GM18508 (cell line): ENCODE data around the gene NPAS3.

Experiments used
- ATAC-seq: cut with Tn5 transposase; IDR thresholded peaks from one replicate; pipeline ENCODE4 v1.9.1; 2021; ENCODE audit warnings: moderate number of reproducible peaks; ENCODE audit not compliant: insufficient read depth, unreplicated experiment

NPAS3 gene

GRCh38 chr14:33711811-33712216 lies 773.1 kb downstream of the NPAS3 start:
- ATAC-seq, result no peak

- ATAC-seq, result no peak
Observed at GRCh38 chr14:33714527-33715226, 776.0 kb downstream of the NPAS3 start.

- no peak for ATAC-seq
Observed at GRCh38 chr14:33715227-33715528, 776.5 kb downstream of the NPAS3 start.

- no peak for ATAC-seq
Observed at GRCh38 chr14:33716921-33717320, 778.2 kb downstream of the NPAS3 start.

- ATAC-seq, result no peak
Observed at GRCh38 chr14:33717866-33718265, 779.2 kb downstream of the NPAS3 start.

DNA sequence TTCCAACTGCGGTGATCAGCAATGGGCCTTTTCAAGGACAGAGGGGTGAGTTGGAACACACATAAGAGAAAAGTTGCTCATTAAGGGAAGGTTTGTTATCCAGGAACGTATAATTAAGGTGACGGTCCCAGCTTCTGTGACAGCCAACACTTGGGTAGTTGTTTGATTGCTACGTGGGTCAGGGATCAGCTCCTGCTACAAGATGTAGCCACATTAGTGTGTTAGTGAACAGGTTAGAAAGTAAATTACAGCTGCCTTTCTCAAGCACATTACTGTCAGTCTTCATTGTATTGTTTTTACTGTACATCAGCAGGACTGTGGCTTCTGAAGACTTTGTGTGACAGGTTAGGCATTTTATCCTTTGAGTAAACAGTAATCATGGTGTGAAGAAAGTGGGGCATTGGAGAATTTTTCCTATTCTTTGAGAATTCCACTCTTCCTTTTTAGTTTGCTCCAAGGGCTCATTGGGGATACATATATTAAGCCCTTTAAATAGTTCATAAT lies 781.7 kb downstream of the NPAS3 start:
- no peak for ATAC-seq

DNA sequence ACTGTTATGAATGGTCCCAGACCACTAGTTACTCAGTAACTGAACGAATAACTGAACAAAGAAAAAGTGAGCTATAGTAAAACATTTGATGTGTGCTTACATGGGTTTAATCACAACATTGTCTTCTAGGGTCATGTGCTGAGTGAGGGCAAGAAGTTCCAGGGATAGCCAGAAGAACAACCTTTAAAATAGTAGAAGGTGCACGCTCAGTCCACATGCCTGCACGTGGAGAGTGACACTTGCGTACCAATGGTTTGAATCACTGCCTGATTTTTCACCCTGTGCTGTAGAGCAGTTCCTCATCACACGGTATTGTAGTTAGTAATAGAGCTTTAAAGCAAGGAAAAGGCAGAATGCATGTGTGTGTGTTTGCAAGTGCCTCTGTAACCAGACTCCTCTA lies 788.0 kb downstream of the NPAS3 start:
- no peak for ATAC-seq

DNA sequence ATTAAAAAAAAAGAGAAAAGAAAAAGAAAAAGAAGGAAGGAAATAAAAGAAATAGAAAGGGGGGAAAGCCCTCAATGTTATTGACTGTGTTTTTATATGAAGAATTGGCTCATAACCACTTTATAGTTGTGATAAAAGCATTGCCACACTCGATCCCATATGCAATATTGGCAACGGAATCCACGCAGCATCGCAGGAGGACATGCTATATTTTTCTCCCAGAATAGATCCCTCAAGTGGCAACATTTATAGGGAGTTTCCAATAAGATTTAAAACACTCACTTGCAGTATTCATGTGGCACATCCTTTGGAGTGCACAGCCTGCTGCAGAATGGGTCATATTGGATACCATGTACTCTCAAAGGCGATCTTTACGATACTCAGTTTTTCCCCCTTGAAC lies 788.9 kb downstream of the NPAS3 start:
- ATAC-seq, result no peak

- no peak for ATAC-seq
Observed at GRCh38 chr14:33728010-33728498, 789.4 kb downstream of the NPAS3 start.

- no peak for ATAC-seq
Observed at GRCh38 chr14:33730156-33730555, 791.5 kb downstream of the NPAS3 start.

DNA sequence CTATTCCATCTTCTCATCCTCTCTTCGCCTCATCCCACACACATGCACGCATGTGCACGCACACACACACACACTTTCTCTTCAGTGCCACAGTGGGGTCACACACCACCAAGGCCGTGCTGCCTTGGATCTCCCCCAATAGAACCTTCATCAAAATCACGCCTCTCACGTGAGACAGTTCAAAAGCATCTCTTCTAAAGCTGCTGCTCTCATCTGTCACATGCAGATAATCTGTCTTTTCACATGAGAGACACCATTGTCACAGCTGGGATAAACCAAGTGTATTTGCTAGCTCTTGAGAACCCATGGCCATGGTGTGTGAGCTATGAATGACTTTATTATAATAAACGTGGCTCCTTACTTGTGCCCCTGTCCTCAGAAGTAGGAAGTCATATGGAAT lies 793.5 kb downstream of the NPAS3 start:
- ATAC-seq, result no peak

DNA sequence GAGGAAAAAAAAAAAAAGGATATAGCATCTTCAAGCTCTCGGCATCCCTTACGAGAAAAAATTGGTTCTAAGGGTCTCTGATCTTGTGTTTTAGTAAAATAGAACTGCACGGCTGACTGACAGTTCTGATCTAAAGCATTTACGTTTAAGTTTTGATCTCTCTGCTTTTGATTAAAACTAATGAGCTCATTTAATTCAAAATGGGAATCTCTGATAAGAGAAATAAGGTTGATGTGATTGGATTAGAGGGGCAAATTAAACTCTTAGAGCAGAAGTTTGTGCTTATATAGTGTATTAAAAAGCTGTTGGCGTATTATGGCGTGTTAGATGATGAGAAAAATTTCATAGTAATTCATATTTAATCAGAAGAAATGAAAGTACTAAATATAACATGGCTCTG lies 794.6 kb downstream of the NPAS3 start:
- no peak for ATAC-seq

DNA sequence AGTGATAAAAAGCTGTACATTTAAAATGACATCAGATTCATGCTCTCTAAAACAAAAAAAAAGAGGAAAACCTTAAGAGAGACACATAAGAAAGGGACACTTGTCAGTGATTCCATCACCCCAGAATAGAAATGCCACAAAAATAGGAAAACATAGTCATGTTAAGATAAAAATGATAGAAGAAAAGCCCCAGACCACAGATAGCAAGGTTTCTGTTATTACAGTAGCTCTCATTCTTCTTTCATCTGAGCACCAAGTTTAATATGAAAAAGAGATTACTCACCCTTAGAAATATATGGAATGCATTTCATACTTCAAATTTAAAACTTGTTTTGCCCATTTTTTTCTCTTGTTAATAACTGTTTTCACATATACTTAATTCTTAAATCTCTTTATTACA lies 795.0 kb downstream of the NPAS3 start:
- ATAC-seq, result no peak

DNA sequence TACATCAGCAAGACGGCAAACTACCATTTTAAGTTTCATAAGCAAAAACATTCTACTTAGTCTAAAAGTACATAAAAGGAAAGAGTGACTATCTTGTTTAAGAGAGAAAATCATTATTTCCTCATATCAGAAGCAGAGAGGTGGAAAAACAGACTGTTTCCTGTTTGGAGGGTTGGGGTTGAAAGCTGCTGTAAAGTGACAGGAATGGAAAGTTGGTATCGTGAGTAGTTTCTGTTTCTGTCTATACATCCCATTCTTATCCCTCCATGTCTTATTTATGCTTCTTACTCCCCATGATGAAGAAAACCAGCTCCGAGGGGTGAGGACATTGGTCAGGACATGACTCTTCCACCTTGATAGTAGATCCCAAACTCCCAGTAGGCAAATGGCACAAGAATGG lies 795.7 kb downstream of the NPAS3 start:
- no peak for ATAC-seq

DNA sequence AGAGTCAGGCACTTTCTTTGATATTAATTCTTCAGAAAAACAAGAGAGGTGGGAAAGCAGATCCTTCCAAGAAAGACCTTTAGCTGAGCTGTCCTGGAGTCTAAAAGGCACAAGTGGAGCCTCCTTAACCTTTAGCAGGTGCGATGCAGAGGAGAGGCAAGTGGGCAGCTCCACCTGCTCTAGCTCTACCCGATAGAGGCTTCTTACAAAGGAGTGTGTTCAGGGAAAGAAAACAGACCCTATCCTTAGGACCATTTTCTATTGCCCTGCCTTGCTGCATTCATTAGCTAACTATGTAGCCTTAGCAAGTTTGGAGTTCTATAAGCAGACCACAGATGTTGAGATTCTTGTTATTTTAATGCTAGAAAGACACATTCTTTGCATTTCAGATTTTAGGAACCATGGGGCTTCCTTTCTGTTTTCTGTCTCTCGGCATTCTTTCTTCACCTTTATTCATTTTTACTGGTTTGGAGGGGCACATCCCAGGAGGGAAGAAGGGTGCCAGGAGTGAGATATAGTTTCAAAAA lies 797.7 kb downstream of the NPAS3 start:
- no peak for ATAC-seq

- no peak for ATAC-seq
Observed at GRCh38 chr14:33736979-33737378, 798.3 kb downstream of the NPAS3 start.

GRCh38 chr14:33737446-33737845 lies 798.8 kb downstream of the NPAS3 start:
- ATAC-seq, result no peak

DNA sequence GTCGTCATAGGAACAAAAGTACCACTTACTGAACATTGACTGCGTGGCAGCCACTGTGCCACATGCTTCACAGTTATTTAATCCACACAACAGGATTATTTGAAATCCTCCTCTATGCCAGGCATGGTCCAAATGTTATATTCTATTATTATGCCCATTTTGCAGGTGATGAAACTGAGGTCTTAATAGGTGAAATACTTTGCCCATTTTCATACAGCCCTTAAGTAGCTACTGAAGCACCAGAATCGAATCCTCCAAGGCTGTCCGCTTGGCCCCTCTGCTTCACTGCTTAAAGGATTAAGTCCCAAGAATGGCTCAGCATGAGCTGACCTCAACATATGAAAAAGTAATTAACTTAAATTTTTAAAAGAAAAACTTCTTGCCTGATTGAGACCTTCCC lies 799.4 kb downstream of the NPAS3 start:
- no peak for ATAC-seq

GRCh38 chr14:33738491-33738890 lies 799.8 kb downstream of the NPAS3 start:
- no peak for ATAC-seq

- ATAC-seq, result no peak
Observed at GRCh38 chr14:33740531-33740930, 801.9 kb downstream of the NPAS3 start.

DNA sequence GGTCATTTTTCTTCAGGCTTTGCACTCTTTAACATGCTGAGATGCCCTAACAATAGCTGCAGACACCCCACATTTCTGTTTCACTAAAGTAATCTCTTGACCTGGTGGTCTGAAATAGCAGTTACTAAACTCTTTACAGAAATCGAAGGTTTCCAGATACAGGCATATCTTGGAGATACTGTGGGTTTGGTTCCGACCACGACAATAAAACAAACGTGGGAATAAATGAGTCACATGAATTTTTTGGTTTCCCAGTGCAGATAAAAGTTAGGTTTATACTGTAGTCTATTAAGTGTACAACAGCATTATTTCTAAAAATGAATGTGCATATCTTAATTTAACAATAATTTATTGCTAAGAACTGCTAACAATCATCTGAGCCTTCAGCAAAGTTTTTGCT lies 803.5 kb downstream of the NPAS3 start:
- no peak for ATAC-seq

DNA sequence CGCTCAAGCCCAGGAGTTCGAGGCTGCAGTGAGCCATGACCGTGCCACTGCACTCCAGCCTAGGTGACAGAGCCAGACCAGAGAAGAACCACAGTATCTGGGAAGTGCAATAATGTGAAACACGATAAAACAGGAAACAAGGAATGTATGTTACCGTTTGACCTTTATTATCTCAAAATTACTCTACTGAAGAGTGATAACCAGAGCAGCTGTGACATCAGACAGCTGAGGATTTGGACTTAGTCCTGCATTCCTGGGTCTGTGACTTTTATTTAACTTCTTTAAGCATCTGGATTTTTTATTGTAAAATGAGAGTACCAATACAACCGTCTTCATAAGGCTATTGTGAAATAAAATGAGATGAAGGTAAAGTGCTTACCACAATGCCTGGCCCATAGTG lies 806.5 kb downstream of the NPAS3 start:
- no peak for ATAC-seq
